Measurements from ENCODE around the gene FDCSP.
"Not testable (repeated sequence)": the region's sequence is repeated elsewhere in the genome, so short reads cannot be mapped to it uniquely, and the experiment has no call there.

The FDCSP gene

DNA sequence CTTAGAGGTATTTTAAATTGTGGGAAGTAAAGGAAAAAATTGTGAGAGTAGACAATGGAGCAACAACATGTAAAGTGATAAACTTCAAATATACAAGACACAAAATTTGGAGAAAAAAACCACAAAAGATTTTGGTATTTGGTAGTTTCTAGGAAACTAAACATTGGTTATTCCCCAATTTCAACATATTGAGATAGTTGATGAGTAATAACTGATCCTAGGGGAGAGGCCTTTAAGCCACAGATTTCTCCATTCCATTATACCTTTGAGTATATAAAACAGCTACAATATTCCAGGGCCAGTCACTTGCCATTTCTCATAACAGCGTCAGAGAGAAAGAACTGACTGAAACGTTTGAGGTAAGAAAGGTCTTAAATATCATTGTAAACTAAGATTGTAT is at the start of gene FDCSP:
FDCSP (plus strand) TSS at position 301 of the 400 bp plus-strand sequence. CDS start 5,071 bp downstream, outside the sequence.
- no peak for DNase-seq (ENCODE audit: low read depth in 2 of 2)

DNA sequence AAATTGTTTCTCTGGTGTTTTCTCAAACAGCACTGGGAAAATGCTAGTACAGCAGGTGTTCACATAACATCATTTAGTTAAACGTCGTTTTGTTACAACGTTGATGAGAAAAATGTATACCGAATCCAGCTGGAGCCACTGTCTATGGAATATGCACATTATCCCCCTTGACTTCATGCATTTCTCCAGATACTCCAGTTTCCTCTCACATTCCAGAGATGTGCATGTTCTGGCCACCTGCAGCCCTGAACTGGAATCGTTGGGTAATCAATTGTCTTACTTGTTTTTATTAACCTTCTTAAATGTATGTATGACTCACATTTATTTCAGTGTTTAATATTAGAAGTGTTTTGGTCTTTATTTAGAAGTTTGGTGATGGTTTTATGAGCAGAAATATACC is 48.8 kb upstream of the FDCSP start:
- DNase-seq (ENCODE audit: low read depth in 2 of 2), result no peak

GRCh38 chr4:70178075-70178660 is 47.8 kb upstream of the FDCSP start:
- DNase-seq (ENCODE audit: low read depth in 2 of 2), result no peak

GRCh38 chr4:70179811-70180210 is 46.1 kb upstream of the FDCSP start:
- no peak for DNase-seq (ENCODE audit: low read depth in 2 of 2)

DNA sequence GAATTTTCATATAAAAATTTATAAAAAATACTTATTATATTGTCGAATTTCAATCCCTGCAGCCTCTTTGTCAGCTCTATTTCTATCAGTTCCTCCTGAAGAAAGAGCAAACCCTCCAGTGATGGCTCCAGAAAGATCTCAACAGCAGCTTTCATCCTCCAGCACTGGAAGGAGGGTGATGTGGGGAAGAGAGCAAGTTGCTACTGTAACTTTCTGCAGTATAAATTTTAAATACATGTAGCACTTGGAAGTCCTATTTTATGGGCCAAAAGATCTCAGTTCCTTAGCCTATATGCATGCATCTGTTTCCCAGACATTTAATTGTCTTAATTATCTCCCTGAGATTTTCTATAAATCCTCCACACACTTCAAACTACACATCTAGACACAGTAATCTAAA is 44.1 kb upstream of the FDCSP start:
- no peak for DNase-seq (ENCODE audit: low read depth in 2 of 2)

DNA sequence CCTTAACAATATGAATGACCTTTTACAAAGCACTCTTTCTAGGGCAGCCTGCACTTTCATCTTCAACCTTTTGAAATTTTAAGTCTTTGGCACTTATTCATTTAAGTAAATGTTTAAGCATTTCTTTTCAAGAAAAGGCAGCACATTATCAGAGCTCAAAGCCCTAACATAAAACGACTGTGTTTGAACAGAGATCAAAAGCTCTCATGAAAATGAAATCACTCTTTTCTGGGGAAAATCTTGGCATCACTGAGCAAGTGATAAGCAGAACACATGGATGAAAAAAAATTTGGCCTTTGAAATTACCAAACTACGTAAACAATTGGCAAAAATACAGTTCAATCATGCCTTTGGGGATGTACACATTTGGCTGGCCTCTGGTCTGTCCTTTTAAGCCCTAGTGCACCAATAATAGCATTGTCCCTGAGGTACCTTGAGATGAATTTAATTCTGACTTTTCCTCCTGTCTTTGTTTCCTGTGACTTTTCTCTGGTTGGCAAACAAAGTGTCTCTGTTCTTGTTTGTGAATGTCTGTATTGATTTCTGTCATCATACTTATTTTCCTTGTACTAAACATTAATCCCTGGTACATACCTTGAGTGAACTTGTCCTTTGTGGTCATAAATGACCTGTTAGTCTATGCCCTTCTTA is 43.3 kb upstream of the FDCSP start:
- no peak for DNase-seq (ENCODE audit: low read depth in 2 of 2)

- DNase-seq (ENCODE audit: low read depth in 2 of 2), result peak in 1 of 2 experiments; percentile 2
These were observed 42.6 kb upstream of the FDCSP start for GRCh38 chr4:70183168-70183939.

DNA sequence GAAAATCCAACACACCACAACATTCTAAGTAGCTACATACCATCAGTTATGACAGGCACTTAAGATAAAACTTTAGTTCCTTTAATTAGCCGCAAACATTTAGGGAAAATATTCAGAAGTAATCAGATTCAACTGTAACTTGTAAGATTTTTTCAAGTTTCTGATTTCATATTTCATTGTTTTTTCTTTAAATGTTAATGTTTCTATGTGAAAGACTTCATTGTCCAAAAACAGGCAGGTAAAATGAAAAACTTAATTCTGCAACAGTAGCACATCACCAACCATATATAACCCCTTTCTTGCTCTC is 42.0 kb upstream of the FDCSP start:
- DNase-seq (ENCODE audit: low read depth in 2 of 2), result no peak

GRCh38 chr4:70187216-70187615 is 38.7 kb upstream of the FDCSP start:
- DNase-seq (ENCODE audit: low read depth in 2 of 2), result no peak

DNA sequence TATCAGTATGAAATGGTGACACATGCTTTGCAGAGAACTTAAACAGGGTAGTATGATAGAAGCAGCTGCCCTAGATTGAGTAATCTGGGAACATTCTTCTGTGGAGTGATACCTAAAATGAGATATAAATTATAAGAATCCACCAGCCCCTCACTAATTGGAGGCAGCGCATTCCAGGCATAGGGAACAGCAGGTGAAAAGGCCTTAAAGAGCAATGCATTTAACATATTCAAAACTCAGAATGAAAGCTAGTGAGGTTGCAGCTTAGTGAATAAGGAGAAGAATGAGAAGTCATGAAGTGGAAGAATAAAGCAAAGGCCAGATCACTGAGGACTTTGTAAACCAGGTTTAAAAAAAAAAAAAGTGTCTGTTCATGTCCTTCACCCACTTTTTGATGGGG is 35.3 kb upstream of the FDCSP start:
- no peak for DNase-seq (ENCODE audit: low read depth in 2 of 2)

- DNase-seq (ENCODE audit: low read depth in 2 of 2), result no peak
These were observed 34.3 kb upstream of the FDCSP start for GRCh38 chr4:70191647-70192046.

DNA sequence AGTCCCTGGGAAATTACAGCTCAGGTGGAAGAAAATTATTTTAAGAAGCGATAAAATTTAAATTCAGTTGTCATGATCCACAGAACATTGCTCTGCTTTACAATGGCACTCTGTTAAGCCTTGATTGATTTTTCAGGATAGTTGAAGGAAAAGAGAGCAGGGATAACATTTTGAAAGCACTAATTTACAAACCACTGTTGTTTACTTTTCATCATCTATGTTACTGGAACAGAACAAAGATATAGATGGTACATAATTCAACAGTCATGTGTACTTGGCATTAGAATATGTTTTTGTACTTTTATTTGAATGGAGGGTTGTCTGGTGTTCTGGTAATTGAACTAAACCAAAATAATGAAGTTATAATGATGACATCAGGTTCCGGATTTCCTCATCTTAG is 33.0 kb upstream of the FDCSP start:
- no peak for DNase-seq (ENCODE audit: low read depth in 2 of 2)

DNA sequence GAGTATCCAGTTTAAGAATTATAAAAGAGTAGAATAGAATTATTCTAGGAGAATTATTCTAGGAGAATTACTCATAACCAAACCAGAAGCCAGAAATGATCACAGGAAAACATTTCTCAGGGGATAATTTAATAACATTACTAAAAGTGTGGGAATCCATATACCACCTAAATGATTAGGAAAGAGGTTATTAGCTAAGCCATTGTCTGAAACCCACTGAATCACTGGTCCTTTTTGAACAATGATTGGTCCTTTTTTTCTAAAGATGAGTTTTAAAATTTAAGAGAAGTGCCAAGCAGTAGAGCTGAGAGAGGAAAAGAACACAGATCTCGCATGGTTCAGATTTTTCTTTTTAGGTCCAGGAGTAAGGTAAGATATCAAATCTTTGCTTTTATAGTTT is 30.5 kb upstream of the FDCSP start, which contains the start of gene ODAM:
ODAM (plus strand) TSS at position 301 of the 400 bp plus-strand sequence. CDS start 819 bp downstream, outside the sequence.
- no peak for DNase-seq (ENCODE audit: low read depth in 2 of 2)

DNA sequence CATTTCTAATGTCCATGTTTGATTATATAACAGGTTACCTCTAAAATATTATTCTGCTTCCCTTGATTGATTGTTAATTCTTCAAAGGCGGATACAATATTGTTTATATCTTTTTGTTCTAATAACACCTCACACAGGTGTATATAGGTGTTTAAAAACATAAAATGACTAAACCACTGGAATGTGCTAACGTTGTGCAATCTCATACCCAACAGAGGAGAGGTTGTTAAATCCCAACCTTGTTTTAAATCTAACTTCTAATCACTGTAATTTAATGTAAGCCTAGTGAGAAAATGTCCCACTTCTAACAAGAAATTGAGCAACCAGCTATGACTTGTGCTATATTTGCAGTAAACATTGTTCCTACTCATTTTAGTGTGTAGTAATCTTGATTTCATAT is 29.1 kb upstream of the FDCSP start:
- no peak for DNase-seq (ENCODE audit: low read depth in 2 of 2)

DNA sequence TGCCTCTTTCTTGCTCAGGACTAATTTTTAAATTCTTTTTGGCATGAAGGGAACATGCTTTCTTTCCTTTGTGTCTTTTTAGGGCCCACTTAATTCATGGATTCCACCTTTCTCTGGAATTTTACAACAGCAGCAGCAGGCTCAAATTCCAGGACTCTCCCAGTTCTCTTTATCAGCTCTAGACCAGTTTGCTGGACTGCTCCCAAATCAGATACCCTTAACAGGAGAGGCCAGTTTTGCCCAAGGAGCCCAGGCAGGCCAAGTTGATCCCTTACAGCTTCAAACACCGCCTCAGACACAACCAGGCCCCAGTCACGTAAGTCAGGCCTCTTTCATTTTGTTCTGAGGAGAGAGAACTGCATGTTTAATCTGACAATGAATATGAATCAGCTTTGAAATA is 28.1 kb upstream of the FDCSP start:
- no peak for DNase-seq (ENCODE audit: low read depth in 2 of 2)

DNA sequence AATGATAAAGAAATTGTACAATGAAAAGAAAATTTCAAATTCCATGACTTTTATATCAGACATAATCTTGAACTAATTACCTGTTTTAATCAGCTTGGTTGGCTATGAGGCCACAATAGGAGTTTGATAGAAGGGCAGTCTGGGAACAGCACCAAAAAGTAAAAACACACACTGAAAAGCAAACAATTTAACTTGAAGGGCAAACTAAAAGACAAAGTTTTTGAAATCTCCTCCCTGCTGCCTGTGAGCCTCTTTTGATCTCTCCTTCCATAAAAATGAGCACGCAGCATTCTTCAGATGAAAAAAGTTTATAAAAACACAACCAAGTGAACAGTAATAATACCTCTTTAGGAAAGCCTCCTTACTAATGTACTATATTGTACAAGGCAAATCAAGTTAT is 22.3 kb upstream of the FDCSP start:
- DNase-seq (ENCODE audit: low read depth in 2 of 2), result no peak

GRCh38 chr4:70212752-70213151 is 13.2 kb upstream of the FDCSP start:
- not testable (repeated sequence) for DNase-seq (ENCODE audit: low read depth in 2 of 2)

GRCh38 chr4:70216109-70216508 is 9.8 kb upstream of the FDCSP start:
- DNase-seq (ENCODE audit: low read depth in 2 of 2), result not testable (repeated sequence)

DNA sequence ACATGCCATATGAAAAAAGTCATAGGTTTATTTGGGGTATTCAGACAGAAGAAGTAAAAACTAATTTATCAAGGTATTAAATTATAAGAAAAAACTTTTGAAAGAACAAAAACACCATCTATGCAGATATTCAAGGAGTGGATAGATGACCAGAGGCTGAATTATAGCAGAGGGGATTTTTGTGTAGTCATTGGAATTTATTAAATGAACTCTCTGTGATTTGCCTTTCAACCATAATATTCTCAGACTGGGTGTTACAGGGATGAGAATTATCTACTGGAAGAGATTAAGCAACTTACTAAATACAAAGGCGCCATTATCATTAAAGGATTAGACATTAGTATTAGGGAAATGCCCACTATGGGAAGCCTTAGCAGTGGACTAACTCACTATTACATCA is 9.4 kb upstream of the FDCSP start:
- DNase-seq (ENCODE audit: low read depth in 2 of 2), result not testable (repeated sequence)

DNA sequence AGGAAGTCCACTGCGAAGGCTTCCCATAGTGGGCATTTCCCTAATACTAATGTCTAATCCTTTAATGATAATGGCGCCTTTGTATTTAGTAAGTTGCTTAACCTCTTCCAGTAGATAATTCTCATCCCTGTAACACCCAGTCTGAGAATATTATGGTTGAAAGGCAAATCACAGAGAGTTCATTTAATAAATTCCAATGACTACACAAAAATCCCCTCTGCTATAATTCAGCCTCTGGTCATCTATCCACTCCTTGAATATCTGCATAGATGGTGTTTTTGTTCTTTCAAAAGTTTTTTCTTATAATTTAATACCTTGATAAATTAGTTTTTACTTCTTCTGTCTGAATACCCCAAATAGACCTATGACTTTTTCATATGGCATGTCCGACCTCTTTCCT is 4.5 kb upstream of the FDCSP start:
- DNase-seq (ENCODE audit: low read depth in 2 of 2), result not testable (repeated sequence)

DNA sequence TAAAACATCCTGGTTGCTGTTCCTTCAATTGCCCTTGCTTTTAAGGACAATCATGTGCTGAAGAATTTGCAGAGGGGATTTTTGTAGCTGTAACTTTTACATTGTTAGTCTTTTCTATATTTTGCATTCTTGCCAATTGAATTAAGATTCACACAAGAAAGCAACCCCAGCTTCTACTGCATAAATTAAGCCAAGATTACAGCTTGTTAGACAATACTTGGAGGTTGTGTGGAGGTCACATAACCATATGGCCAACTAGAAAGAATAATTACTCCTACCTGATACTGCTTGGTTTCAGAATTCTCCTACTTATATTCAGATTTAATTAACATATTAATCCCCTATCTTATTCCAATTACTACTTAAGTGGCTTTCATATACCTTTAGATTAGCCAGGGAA is 4.1 kb upstream of the FDCSP start:
- not testable (repeated sequence) for DNase-seq (ENCODE audit: low read depth in 2 of 2)

DNA sequence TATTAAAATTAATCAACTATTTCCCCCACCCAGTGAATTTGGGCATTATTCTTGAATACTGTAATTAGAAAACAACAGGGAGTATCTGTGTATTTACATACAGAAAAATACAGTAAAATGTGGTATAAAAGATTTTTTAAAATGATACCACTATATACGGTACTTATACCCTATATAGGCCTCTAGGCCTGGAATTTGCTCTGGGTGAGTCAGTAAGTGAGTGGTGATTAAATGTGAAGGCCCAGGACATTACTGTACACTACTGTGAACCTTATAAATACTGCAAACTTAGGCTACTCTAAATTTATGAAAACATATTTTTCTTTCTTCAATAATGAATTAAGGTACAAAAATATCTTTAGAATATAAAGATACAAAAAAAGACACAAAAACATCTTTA is 10.2 kb downstream of the FDCSP start:
- no peak for DNase-seq (ENCODE audit: low read depth in 2 of 2)

Measured in fibroblast of skin of left biceps (primary cell).